GM12873 (cell line): ENCODE data around the gene ATP23.

Source experiments
- TF ChIP-seq, protein P1 (sequence below): IDR thresholded peaks from 2 replicates; pipeline ENCODE4 v1.5.1; 2012; ENCODE audit warnings: low read depth, mild to moderate bottlenecking, moderate library complexity, low read length, control low read depth; ENCODE audit not compliant: insufficient read depth; ENCODE audit errors: missing control alignments

The ATP23 gene

DNA sequence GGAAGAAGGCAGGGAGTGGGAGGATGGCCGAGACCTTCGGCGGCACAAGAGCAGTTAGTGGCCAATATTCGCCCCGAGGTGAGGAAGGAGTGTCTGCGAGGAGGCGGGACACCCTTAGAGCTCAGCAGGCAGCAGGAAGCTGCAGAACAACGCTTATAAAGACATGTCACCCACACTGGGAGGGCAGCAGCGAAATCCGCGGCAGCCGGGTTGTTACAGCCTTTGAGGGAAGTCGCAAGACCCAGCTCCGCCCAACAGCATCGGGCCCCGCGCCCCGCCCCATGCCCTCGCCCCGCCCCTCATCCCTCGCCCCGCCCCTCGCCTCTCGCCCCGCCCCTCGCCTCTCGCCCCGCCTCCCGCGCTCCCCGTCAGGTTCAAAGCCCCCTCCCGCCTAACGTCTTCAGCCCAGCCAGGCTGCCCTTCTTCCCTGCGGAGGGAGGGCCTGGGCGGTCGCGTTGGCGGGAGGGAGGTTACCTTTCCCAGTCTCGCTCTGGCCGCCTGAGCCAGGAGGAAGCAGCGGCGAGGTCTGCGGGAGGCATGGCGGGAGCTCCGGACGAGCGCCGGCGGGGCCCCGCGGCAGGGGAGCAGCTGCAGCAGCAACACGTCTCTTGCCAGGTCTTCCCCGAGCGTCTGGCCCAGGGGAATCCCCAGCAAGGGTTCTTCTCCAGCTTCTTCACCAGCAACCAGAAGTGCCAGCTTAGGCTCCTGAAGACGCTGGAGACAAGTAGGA, at the start of gene ATP23:
Gene ATP23, plus strand, starts transcription at position 403 of the 730 bp plus-strand sequence. Its CDS starts 135 bp downstream, at position 538.
- TF ChIP-seq, protein P1, sequence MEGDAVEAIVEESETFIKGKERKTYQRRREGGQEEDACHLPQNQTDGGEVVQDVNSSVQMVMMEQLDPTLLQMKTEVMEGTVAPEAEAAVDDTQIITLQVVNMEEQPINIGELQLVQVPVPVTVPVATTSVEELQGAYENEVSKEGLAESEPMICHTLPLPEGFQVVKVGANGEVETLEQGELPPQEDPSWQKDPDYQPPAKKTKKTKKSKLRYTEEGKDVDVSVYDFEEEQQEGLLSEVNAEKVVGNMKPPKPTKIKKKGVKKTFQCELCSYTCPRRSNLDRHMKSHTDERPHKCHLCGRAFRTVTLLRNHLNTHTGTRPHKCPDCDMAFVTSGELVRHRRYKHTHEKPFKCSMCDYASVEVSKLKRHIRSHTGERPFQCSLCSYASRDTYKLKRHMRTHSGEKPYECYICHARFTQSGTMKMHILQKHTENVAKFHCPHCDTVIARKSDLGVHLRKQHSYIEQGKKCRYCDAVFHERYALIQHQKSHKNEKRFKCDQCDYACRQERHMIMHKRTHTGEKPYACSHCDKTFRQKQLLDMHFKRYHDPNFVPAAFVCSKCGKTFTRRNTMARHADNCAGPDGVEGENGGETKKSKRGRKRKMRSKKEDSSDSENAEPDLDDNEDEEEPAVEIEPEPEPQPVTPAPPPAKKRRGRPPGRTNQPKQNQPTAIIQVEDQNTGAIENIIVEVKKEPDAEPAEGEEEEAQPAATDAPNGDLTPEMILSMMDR, result no peak

GRCh38 chr12:57892232-57892972, 49.0 kb upstream of the ATP23 start:
- TF ChIP-seq, protein P1, result no peak

- TF ChIP-seq, protein P1, result no peak
These were observed 47.7 kb upstream of the ATP23 start for GRCh38 chr12:57893431-57894353.

GRCh38 chr12:57894399-57895292, 46.7 kb upstream of the ATP23 start:
- TF ChIP-seq, protein P1, result no peak

- TF ChIP-seq, protein P1, result no peak
These were observed 45.8 kb upstream of the ATP23 start for GRCh38 chr12:57895389-57896114.

DNA sequence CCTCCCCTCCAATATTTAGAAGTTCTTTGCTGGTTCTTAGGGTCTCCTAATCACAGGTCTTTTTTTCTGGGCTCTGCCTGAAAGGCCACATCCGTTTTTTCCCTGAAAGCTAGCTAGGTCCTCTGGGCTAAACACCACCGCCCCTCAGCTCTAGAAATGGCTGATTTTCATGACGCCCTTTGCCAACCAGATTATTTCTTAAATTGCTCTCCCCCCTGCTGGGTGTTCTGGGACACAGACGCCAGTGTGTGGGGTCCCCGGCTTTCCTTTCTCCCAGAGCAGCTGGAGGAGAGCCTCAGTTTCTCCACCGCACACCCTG, 45.3 kb upstream of the ATP23 start:
- TF ChIP-seq, protein P1, result no peak
